NOMO-1 treated with dmso at 0.1 percent for 144 hours (cell line): ENCODE data around the gene IL10RA.

Source experiments
- DNase-seq: peaks from one replicate; lab custom pipeline; 2025; ENCODE audit not compliant: unreplicated experiment; lab: John Stamatoyannopoulos, UW

IL10RA gene

GRCh38 chr11:118042796-118043195 lies 56.6 kb downstream of the IL10RA start:
- no peak for DNase-seq

- DNase-seq: no peak
These were observed 59.0 kb downstream of the IL10RA start for GRCh38 chr11:118045191-118045590.

DNA sequence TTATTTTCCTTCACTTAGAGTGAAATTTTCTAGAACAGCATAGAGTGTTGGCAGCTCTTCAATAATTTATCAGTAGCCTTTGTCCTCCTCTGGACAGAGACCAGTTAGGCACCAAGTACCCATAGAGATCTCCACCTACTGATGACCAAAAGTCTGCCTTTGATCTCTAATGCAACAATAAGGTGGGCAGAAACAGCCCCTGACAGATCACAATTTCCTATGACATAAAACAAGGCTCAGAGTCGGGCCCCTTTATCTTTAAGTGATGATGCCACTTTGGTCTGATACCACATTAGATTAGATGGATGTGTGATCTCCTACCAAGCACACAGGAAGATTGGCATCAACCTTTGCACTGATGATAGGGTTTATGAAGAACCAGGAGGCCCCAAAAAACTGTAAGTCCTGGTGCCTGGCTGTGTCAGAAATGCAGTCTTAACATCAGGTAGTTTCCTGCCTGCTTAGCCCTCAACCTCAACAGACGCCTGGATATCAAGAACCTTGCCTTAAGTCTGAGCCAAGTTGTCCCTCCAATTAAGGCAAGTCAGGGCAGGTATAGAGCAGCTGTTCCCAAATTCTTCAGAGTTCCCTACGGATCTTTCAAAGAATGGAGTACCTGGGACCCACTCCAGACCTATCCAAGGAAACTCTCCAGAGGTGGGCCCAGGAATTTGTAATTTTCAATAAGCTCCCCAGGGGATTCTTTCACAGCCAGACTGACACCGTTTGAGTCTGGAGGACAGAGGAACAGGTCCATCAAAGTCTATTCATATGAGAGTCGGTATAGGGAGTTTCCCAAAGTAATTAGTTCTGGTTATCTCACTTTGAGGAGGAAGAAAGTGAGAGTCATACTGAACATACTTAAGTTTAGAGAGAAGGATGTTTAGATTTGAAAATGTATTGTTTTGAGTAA lies 60.1 kb downstream of the IL10RA start:
- no peak for DNase-seq

DNA sequence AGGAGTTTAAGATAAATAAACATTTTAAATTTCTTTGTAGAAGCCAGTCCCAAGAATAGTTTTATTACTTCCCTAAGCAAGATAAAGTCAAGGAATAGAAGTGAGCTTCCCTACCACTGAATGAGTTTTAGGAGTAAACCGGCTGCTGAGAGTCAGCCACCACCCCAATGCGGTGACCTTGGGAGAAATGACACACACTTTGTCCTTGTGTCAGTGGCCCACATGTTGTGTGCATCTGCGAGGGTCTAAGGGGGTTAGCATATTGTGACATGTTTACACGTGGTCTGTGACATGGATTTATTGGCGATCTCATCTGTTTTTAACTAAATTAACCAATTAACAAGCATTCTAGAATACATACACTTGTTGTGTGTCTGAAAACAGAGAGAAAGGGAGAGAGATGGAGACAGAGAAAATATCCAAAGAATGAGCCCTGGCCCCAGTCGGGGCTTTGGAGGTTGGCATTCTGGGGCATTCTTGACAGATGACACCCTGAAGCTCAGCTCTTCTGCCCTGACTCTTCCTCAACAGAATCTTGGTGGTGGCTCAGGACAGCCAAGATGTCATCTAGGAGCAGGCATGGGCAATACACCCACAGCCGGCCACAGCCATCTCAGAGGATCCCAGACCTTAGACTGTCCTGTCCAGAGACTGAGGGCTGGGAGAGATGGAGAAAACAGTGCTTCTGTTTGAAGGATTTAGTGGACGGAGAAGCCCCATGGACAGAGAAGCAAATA lies 60.9 kb downstream of the IL10RA start:
- no peak for DNase-seq

DNA sequence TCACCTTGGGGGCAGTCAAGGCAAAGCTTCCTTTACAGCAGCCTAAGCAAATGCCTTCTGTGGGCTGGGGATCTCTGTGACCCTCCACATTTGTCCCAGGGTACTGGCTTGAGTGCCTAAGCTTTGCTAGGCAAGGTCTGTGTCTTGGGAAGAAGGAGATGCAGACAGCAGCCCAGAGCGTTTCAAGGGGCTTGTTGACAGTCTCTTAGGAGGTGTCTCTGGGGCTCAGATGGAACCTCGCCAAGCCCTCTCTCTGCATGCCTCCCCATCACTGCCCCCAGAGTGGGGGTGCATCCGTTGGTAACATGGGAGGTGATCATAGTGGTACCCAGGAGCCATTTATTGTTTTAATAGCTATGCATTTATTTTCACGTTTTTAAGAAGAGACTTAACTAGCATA lies 61.6 kb downstream of the IL10RA start:
- no peak for DNase-seq

- no peak for DNase-seq
These were observed 62.5 kb downstream of the IL10RA start for GRCh38 chr11:118048472-118049370.

- no peak for DNase-seq
These were observed 63.6 kb downstream of the IL10RA start for GRCh38 chr11:118049771-118050170.

DNA sequence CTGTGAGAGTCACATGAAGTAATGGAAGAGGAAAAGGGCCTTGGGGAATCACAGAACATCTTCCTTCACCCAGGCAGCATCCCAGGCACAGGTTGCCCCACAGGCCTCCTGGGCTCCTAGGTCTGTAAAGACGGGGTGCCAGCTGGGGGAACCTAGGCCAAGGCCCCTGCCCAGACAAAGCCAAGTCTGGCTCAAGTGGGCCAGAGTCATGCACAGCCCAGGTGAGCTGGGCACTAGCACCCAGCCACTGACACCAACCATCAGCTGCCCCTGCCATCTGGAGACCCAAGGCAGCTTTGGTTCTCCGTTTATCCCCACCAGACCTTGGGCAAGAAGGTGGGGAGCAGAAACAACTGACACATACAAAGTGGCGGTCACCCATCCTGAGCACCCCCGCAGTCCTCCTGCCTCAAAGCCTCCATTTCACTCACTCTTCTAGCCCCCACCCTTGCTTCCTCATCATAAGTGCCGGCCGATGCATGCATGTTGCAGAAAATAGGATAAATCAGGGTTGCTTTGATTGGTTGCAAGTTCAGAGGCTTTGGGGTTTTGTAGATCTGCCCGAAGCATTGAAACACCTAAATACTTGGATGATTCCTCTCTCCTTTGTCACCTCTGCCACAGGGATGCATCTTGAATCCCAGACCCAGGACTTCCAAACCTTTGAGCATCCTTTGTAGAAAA lies 64.2 kb downstream of the IL10RA start:
- no peak for DNase-seq
